DND-41 (cell line): ENCODE results near the gene BFSP1.

Experiments
- ATAC-seq: fragments of 200-7000 bp; cut with Tn5 transposase; 3 replicates; pipeline ENCODE4 v1.9.1; 2021; ENCODE audit warnings: low read depth; ENCODE audit not compliant: insufficient read depth
- DNase-seq: peaks from one replicate; pipeline ENCODE4 v3.0.0-alpha.2; 2020
- H2AFZ ChIP-seq: 2 replicates; pipeline ENCODE4 v1.6.0; 2012; ENCODE audit warnings: low read depth, low read length
- H3K27ac ChIP-seq: 2 replicates; pipeline ENCODE4 v1.5.1; 2012; ENCODE audit warnings: low read length, inconsistent platforms
- H3K27me3 ChIP-seq: fragments of 200-600 bp; sonication (generic); 2 replicates; pipeline ENCODE4 v1.6.0; 2012; ENCODE audit warnings: low read length, mild to moderate bottlenecking, inconsistent platforms; ENCODE audit not compliant: insufficient read depth, poor library complexity
- H3K36me3 ChIP-seq: 2 replicates; pipeline ENCODE4 v1.5.1; 2012; ENCODE audit warnings: low read length, inconsistent platforms; ENCODE audit not compliant: insufficient read depth
- H3K4me1 ChIP-seq: 2 replicates; pipeline ENCODE4 v1.5.1; 2012; ENCODE audit warnings: mild to moderate bottlenecking, low read length; ENCODE audit not compliant: insufficient read depth
- H3K4me2 ChIP-seq: 2 replicates; pipeline ENCODE4 v1.6.0; 2012; ENCODE audit warnings: mild to moderate bottlenecking, moderate library complexity, low read length, inconsistent platforms; ENCODE audit not compliant: insufficient read depth
- H3K4me3 ChIP-seq, 2 experiments: fragments of 200-600 bp in 1 of 2; shearing (Covaris generic) in 1 of 2; 2 replicates each; pipeline ENCODE4 v1.5.1; 2012 to 2016; ENCODE audit warnings: inconsistent platforms in 2 of 2, low read length in 2 of 2, mild to moderate bottlenecking in 2 of 2, low read depth in 1 of 2, moderate library complexity in 1 of 2
- H3K79me2 ChIP-seq: 2 replicates; pipeline ENCODE4 v1.6.0; 2012; ENCODE audit warnings: low read length, inconsistent platforms; ENCODE audit not compliant: insufficient read depth
- H3K9ac ChIP-seq: 2 replicates; pipeline ENCODE4 v1.6.0; 2012; ENCODE audit warnings: low read depth, mild to moderate bottlenecking, inconsistent platforms, low read length, moderate library complexity
- H3K9me3 ChIP-seq: 2 replicates; pipeline ENCODE4 v1.5.1; 2012; ENCODE audit warnings: low read length, moderate library complexity, mild to moderate bottlenecking, inconsistent platforms; ENCODE audit not compliant: insufficient read depth, severe bottlenecking
- H4K20me1 ChIP-seq: 2 replicates; pipeline ENCODE4 v1.6.0; 2012; ENCODE audit warnings: low read length; ENCODE audit not compliant: insufficient read depth
- EZH2 ChIP-seq: IDR thresholded peaks from 3 replicates; pipeline ENCODE4 v1.6.1; 2012; ENCODE audit warnings: borderline replicate concordance, low read depth, mild to moderate bottlenecking, moderate library complexity, low read length, inconsistent platforms; ENCODE audit not compliant: severe bottlenecking
- TF ChIP-seq, protein P1 (sequence below): IDR thresholded peaks from 2 replicates; pipeline ENCODE4 v1.5.1; 2012; ENCODE audit warnings: borderline replicate concordance, low read length, moderate library complexity, mild to moderate bottlenecking; ENCODE audit not compliant: poor library complexity, severe bottlenecking; ENCODE audit errors: extremely low read depth

Gene BFSP1

DNA sequence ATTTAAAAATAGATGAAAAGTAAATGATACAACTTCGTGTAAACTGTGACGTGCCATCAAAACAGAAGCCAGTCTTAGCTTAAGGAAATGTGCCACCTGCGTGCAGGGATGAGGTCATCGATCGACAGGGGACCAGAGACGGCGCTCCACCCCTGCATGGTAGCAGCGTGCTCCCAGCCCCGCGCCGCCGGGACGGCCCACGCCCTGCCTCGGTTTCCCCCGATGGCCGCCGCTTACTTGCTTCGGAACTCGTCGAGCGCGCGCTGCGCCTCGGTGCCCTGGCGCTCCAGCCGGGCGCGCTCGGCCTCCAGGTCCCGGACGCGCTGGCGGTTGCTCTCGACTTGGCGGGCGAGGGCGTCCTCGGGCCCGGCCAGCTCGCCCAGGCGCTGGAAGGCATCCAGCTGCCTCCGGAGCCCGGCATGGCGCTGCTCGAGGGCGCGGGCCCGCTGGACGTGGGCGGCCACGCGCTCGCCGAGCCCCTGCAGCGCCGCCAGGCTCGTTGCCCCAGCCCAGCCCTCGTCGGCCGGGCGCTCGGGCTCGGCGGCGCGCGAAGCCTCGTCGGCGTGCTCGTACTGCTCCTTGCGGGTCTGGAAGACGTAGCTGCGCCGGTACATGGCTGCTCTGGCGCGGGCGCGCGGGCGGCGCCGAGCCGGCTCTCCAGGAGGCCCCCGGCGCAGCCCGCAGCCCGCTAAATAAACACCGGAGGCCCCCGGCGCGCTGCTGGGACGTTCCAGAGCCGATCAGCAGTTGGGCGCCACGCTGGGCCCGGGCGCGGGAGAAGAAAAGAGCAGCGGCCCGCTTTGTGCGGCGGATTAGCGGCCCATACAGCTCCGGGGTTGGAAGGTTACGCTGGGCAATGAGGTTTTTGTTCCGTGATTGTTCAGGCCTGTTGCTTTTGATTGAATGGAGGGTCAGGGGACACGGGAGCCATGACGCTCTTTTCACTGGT, at the start of gene BFSP1:
BFSP1 (minus strand) TSS at position 664 of the 949 bp plus-strand sequence; CDS start at position 614, 50 bp downstream.
- H3K9me3 ChIP-seq: no peaks in the 10 kb centered on the region

DNA sequence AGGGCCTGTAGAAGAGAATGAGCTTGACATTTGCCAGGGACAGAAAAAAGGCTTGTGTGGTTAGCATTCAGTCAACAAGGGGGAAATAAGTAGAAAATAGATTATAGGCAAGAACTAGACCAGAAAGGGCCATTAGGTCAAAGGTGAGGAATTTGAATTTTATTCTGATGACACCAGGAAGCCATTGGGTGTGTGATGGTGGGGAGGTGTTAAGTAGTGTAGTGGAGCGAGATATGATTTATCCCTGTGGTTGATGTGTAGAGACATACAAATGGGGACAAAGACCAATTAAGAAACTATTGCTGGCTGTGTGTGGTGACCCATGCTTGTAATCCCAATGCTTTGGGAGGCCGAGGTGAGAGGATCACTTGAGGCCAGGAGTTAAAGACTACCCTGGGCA, 49.7 kb upstream of the BFSP1 start:
- Histone ChIP-seq H3K27me3 (no peaks in the 10 kb centered on the region), H3K36me3 (no peaks in the 10 kb centered on the region), H3K27ac (no peak overlapping the region), H3K79me2 (no peaks in the 10 kb centered on the region), H3K9ac (no peak overlapping the region), H4K20me1 (0 out of 2 replicates have a peak, but pooled peaks cover 5% of the 10 kb centered on the region), H3K9me3 (no peaks in the 10 kb centered on the region), H3K4me2 (no peak overlapping the region), H2AFZ (no peak overlapping the region), H3K4me1 (no peaks in the 10 kb centered on the region), H3K4me3 (no peak overlapping the region)
- DNase-seq (no peak), ATAC-seq (no peak)
- no peak for TF ChIP-seq EZH2
- TF ChIP-seq, protein P1, sequence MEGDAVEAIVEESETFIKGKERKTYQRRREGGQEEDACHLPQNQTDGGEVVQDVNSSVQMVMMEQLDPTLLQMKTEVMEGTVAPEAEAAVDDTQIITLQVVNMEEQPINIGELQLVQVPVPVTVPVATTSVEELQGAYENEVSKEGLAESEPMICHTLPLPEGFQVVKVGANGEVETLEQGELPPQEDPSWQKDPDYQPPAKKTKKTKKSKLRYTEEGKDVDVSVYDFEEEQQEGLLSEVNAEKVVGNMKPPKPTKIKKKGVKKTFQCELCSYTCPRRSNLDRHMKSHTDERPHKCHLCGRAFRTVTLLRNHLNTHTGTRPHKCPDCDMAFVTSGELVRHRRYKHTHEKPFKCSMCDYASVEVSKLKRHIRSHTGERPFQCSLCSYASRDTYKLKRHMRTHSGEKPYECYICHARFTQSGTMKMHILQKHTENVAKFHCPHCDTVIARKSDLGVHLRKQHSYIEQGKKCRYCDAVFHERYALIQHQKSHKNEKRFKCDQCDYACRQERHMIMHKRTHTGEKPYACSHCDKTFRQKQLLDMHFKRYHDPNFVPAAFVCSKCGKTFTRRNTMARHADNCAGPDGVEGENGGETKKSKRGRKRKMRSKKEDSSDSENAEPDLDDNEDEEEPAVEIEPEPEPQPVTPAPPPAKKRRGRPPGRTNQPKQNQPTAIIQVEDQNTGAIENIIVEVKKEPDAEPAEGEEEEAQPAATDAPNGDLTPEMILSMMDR: no peak

More for the DNA sequence above, at the start of gene BFSP1:
- ATAC-seq (no peak), DNase-seq (no peak)
- no peak within 1 kb of the TSS for H3K4me3 ChIP-seq
- H2AFZ ChIP-seq: no peak within 1 kb of the TSS
- H3K4me2 ChIP-seq: no peak within 1 kb of the TSS
- H3K27ac ChIP-seq: no peak within 1 kb of the TSS
- no peak within 1 kb of the TSS for H3K9ac ChIP-seq
- TF ChIP-seq, protein P1: no peak
- no peak for TF ChIP-seq EZH2
- H3K79me2 ChIP-seq: no peaks in the 10 kb centered on the region
- H4K20me1 ChIP-seq: no peaks in the 10 kb centered on the region
- H3K4me1 ChIP-seq: no peaks in the 10 kb centered on the region
- H3K27me3 ChIP-seq: peaks cover 6% of the 10 kb centered on the region
- no peaks in the 10 kb centered on the region for H3K36me3 ChIP-seq

DNA sequence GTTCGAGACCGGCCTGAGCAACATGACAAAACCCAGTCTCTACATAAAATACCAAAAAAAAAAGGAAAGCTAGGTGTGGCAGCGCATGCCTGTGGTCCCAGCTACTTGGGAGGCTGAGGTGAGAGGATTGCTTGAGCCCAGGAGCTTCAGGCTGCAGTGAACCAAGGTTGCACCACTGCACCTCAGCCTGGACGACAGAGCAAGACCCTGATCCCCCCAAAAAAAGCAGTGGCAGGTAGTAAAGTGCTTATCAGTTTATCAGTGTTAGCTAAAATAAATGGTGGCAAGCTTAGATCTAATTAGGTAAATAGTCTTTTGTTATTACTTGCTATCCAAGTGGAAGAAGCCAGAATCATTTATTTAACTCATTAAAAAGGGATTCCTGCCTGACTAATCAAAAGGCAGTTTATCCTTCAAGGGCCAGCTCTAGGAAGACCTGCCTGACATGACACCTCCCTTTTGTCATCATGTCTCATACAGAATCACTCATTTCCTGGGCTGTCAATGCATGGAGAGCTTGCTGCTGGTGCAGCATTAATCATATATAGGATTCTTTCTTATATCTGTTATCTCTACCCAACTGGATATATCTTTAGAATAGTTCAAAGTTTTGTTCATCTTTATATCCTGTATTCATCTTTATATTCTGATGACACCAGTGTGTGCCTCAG, 48.3 kb upstream of the BFSP1 start:
- Histone ChIP-seq H3K36me3 (no peaks in the 10 kb centered on the region), H3K9me3 (no peaks in the 10 kb centered on the region), H3K9ac (no peak overlapping the region), H3K27ac (no peak overlapping the region), H3K4me2 (no peak overlapping the region), H3K79me2 (no peaks in the 10 kb centered on the region), H3K4me1 (no peaks in the 10 kb centered on the region), H3K4me3 (no peak overlapping the region), H2AFZ (no peak overlapping the region), H4K20me1 (0 out of 2 replicates have a peak, but pooled peaks cover 5% of the 10 kb centered on the region), H3K27me3 (no peaks in the 10 kb centered on the region)
- ATAC-seq (no peak), DNase-seq (no peak)
- TF ChIP-seq, protein P1: no peak
- no peak for TF ChIP-seq EZH2
